GM18951 (cell line): Measurements from ENCODE around the gene PARVB.

Experiments used
- POLR2A ChIP-seq: IDR thresholded peaks from 4 replicates; pipeline ENCODE4 v1.6.1; 2011; ENCODE audit warnings: mild to moderate bottlenecking; ENCODE audit not compliant: insufficient read length, insufficient read depth; ENCODE audit errors: extremely low read depth
- in situ Hi-C: fragments of 300-500 bp; cut with MboI; formaldehyde crosslinking; loops from one replicate; pipeline ENCODE4 v1.12.0; 2022; ENCODE audit warnings: low sequenced_read_pairs, mixed read lengths, inconsistent platforms; ENCODE audit not compliant: unreplicated experiment

The PARVB gene

GRCh38 chr22:44025171-44026065, 1.3 kb downstream of the PARVB start:
- peak; percentile 67 for TF ChIP-seq POLR2A
- in situ Hi-C loops = no loop called here

GRCh38 chr22:44026066-44026629, 2.0 kb downstream of the PARVB start:
- no peak for TF ChIP-seq POLR2A
- in situ Hi-C loops = no loop called here

GRCh38 chr22:44026630-44027511, 2.8 kb downstream of the PARVB start:
- in situ Hi-C loops = no loop called here

GRCh38 chr22:44028091-44028490, 4.0 kb downstream of the PARVB start:
- TF ChIP-seq POLR2A = no peak
- in situ Hi-C loops = no loop called here

More at GRCh38 chr22:44026630-44027511, 2.8 kb downstream of the PARVB start:
- TF ChIP-seq POLR2A = peak; percentile 70

GRCh38 chr22:44029069-44029468, 5.0 kb downstream of the PARVB start:
- in situ Hi-C loops = no loop called here
- no peak for TF ChIP-seq POLR2A

- TF ChIP-seq POLR2A = no peak
- in situ Hi-C loops = no loop called here
Observed at GRCh38 chr22:44030051-44030701, 6.1 kb downstream of the PARVB start.

GRCh38 chr22:44030702-44031082, 6.6 kb downstream of the PARVB start:
- TF ChIP-seq POLR2A = no peak
- in situ Hi-C loops = no loop called here

GRCh38 chr22:44031158-44031952, 7.3 kb downstream of the PARVB start:
- TF ChIP-seq POLR2A = no peak
- in situ Hi-C loops = no loop called here

GRCh38 chr22:44032126-44032730, 8.1 kb downstream of the PARVB start:
- no peak for TF ChIP-seq POLR2A
- in situ Hi-C loops = no loop called here

- TF ChIP-seq POLR2A = no peak
- in situ Hi-C loops = no loop called here
Observed at GRCh38 chr22:44033287-44033686, 9.2 kb downstream of the PARVB start.

- in situ Hi-C loops = no loop called here
- TF ChIP-seq POLR2A = no peak
Observed at GRCh38 chr22:44033694-44034093, 9.6 kb downstream of the PARVB start.
